DOHH2 (cell line): ENCODE measurements around the gene PLXNC1.

Experiments used
- H3F3A ChIP-seq: fragments of 200-600 bp; sonication (generic), shearing (Covaris generic); 2 replicates; pipeline ENCODE4 v1.6.0; 2016; ENCODE audit warnings: antibody characterized with exemption, mild to moderate bottlenecking; ENCODE audit not compliant: control insufficient read depth, insufficient read depth
- H3K27ac ChIP-seq: fragments of 200-600 bp; sonication (generic); 2 replicates; pipeline ENCODE4 v1.5.1; 2014; ENCODE audit warnings: low read depth, mild to moderate bottlenecking, low read length, moderate library complexity
- H3K27me3 ChIP-seq: fragments of 200-600 bp; sonication (generic); 2 replicates; pipeline ENCODE4 v1.6.1; 2014; ENCODE audit warnings: mild to moderate bottlenecking, low read length, mixed read lengths; ENCODE audit not compliant: control insufficient read depth
- H3K36me3 ChIP-seq: fragments of 200-600 bp; sonication (generic); 2 replicates; pipeline ENCODE4 v1.6.1; 2014; ENCODE audit warnings: mild to moderate bottlenecking, low read length, moderate library complexity, mixed read lengths; ENCODE audit not compliant: control insufficient read depth
- H3K4me1 ChIP-seq: fragments of 200-600 bp; sonication (generic); 2 replicates; pipeline ENCODE4 v1.6.1; 2014; ENCODE audit warnings: mild to moderate bottlenecking, low read length, mixed read lengths; ENCODE audit not compliant: control insufficient read depth
- H3K4me2 ChIP-seq: fragments of 200-600 bp; sonication (generic); 2 replicates; pipeline ENCODE4 v1.6.0; 2014; ENCODE audit warnings: mild to moderate bottlenecking, low read length, moderate library complexity
- H3K4me3 ChIP-seq: fragments of 200-600 bp; sonication (generic); 2 replicates; pipeline ENCODE4 v1.5.1; 2014; ENCODE audit warnings: mild to moderate bottlenecking, low read length, mixed read lengths
- H3K79me2 ChIP-seq: fragments of 200-600 bp; sonication (generic); 2 replicates; pipeline ENCODE4 v1.6.1; 2014; ENCODE audit warnings: mild to moderate bottlenecking, low read length, mixed read lengths; ENCODE audit not compliant: control insufficient read depth
- H3K9me2 ChIP-seq: fragments of 200-600 bp; sonication (generic); replicated peaks from 2 replicates; pipeline ENCODE4 v1.6.1; 2014; ENCODE audit warnings: mild to moderate bottlenecking, low read length, mixed read lengths; ENCODE audit not compliant: control insufficient read depth
- H3K9me3 ChIP-seq: fragments of 200-600 bp; sonication (generic); 2 replicates; pipeline ENCODE4 v1.6.1; 2014; ENCODE audit warnings: antibody characterized with exemption, low read length, mixed read lengths; ENCODE audit not compliant: control insufficient read depth, insufficient read depth
- H4K20me1 ChIP-seq: fragments of 200-600 bp; sonication (generic); 2 replicates; pipeline ENCODE4 v1.6.0; 2014; ENCODE audit warnings: low read depth, mild to moderate bottlenecking, antibody characterized with exemption, low read length, moderate library complexity; ENCODE audit not compliant: control insufficient read depth, insufficient read depth
- EZH2phosphoT487 ChIP-seq: fragments of 200-600 bp; sonication (generic); IDR thresholded peaks from 2 replicates; pipeline ENCODE4 v1.6.1; 2017; ENCODE audit warnings: borderline replicate concordance, mild to moderate bottlenecking, antibody characterized with exemption, low read length, moderate library complexity, mixed read lengths
- TF ChIP-seq, protein P1 (sequence below): fragments of 200-600 bp; sonication (generic); IDR thresholded peaks from one replicate; pipeline ENCODE4 v1.5.1; 2014; ENCODE audit warnings: antibody characterized with exemption, mild to moderate bottlenecking, low read depth, low read length; ENCODE audit not compliant: poor library complexity, severe bottlenecking

PLXNC1 gene

DNA sequence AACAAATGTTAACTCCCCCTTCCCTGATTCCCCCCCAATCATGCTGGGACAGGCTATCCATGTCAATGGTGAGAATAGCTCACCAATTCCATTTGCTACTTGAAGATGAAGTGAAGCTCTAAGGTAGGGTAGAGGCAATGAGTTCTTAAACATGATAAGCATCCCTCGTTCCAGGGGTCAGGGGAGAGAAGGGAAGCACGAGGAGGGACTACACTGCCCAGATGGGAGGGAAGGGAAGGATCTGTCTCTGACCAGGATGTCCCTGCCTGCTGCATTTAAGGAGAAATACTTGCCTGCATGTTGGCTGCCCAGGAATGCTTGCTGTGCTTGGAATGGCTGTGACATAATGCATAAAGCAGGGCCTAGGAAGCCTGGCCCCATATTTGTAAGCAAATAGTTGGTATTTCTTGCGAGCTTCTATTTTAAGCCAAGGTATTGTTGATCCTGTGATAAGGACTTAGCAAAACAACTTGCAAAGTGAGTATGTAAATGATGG is 156.2 kb downstream of the PLXNC1 start:
- Histone ChIP-seq H3K4me3 (no peak overlapping the region), H3K4me1 (no peaks in the 10 kb centered on the region), H3F3A (no peaks in the 10 kb centered on the region), H3K4me2 (no peak overlapping the region), H3K27ac (no peak overlapping the region), H3K36me3 (peaks cover 52% of the 10 kb centered on the region), H4K20me1 (no peaks in the 10 kb centered on the region), H3K79me2 (no peaks in the 10 kb centered on the region), H3K27me3 (no peaks in the 10 kb centered on the region), H3K9me2 (no peaks in the 10 kb centered on the region), H3K9me3 (no peaks in the 10 kb centered on the region)
- TF ChIP-seq, protein P1, sequence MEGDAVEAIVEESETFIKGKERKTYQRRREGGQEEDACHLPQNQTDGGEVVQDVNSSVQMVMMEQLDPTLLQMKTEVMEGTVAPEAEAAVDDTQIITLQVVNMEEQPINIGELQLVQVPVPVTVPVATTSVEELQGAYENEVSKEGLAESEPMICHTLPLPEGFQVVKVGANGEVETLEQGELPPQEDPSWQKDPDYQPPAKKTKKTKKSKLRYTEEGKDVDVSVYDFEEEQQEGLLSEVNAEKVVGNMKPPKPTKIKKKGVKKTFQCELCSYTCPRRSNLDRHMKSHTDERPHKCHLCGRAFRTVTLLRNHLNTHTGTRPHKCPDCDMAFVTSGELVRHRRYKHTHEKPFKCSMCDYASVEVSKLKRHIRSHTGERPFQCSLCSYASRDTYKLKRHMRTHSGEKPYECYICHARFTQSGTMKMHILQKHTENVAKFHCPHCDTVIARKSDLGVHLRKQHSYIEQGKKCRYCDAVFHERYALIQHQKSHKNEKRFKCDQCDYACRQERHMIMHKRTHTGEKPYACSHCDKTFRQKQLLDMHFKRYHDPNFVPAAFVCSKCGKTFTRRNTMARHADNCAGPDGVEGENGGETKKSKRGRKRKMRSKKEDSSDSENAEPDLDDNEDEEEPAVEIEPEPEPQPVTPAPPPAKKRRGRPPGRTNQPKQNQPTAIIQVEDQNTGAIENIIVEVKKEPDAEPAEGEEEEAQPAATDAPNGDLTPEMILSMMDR: no peak
- no peak for TF ChIP-seq EZH2phosphoT487

DNA sequence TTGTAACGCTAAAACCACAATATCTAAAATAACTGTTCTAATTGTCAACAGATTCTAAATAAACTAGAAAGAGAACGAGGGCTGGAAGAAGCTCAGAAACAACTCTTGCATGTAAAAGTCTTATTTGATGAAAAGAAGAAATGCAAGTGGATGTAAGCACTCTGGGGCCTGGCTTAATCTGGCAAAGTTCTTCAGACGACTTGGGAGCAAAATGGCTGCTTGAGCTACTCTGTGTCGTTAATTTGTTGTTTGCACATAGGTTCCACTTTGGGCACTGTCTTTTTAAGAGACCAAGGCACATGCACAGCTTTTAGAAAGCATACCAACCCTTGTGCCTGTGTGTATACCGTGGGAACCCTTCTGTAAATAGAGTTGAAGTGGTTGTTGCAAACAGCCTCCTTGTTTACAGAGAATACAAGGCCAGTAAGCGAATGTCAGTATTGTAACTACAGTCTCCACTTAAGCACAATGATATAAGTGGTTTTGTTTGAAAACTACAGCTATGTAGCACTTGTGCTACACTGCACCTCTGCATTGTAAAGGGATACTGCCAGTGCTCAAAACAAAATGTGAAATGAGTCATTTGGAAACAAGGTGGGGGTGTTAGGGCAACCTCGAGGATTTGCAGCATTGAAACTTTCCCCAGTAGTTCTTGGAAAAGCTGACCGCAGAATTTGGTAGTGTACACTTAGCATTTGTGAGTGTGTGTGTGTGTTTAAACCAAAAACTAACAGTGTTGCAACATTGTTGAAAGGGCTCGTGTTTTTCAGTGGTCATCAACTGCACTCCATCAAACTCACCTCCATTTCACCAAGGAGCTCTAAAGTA is 157.0 kb downstream of the PLXNC1 start:
- Histone ChIP-seq H3K27me3 (no peaks in the 10 kb centered on the region), H3K4me3 (no peak overlapping the region), H4K20me1 (no peaks in the 10 kb centered on the region), H3K36me3 (peaks cover 53% of the 10 kb centered on the region), H3K9me3 (no peaks in the 10 kb centered on the region), H3K9me2 (no peaks in the 10 kb centered on the region), H3K27ac (no peak overlapping the region), H3K4me2 (no peak overlapping the region), H3F3A (no peaks in the 10 kb centered on the region), H3K4me1 (no peaks in the 10 kb centered on the region), H3K79me2 (no peaks in the 10 kb centered on the region)
- TF ChIP-seq EZH2phosphoT487: no peak
- TF ChIP-seq, protein P1: no peak

DNA sequence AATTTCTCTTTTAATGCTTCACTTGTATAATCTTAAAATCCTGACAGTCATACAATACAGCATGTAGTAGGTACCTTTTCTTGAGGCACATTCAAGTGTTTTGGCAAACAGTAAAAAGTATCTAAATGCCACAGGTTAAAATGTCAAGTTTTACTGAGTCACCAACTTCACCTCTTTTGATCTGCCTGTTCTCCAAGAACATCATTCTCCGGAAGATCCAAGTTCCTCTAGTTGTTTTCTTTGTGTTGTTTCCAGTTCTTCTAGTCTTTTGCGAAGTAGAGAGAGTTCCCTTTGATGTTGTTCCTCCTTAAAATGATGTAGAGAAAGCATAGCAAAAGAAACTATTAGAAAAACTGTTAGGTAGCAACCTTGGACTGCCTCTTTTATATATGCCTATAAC is 160.2 kb downstream of the PLXNC1 start:
- Histone ChIP-seq H3K36me3 (peaks cover 63% of the 10 kb centered on the region), H3K9me3 (no peaks in the 10 kb centered on the region), H3K27me3 (no peaks in the 10 kb centered on the region), H3K79me2 (no peaks in the 10 kb centered on the region), H3K4me1 (no peaks in the 10 kb centered on the region), H3K9me2 (no peaks in the 10 kb centered on the region), H3K4me3 (no peak overlapping the region), H3K4me2 (no peak overlapping the region), H4K20me1 (no peaks in the 10 kb centered on the region), H3F3A (no peaks in the 10 kb centered on the region), H3K27ac (no peak overlapping the region)
- TF ChIP-seq, protein P1: no peak
- TF ChIP-seq EZH2phosphoT487: no peak
